ENCODE measurements around the gene ZNF750.

Gene ZNF750

DNA sequence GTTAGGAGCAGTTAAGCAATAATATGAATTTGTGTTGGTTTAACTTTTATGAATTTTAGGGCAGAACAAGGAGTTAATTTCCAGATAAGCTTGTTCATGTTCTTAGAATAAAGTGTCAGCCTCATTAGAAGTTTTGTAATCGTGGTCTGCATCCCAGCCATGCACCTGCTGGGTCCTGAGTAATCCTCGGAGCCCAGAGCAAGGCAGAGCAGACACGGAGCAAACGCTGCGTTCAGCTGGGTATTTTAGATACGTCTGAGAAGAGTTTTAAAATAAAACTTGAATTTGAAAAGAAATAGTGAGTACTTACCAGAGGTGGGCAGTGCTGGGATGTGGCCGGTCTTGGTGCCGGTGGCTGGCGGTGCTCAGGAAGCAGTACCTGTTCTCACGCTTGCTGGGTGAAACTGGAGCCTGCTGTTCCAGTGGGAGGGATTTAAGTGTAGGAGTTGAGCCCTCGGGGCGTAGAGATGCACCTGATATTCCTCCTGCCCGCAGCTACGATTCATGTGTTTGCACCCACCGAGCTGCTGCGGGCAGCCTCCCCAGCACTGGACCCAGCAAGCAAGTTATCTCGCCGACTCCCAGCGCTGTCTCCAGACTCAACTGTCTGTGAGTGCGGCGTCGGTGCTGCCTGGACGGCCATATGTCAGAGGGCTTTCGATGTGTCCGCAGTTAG lies at the start of gene ZNF750:
ZNF750 (minus strand) TSS at position 406 of the 676 bp plus-strand sequence. CDS start 7,568 bp downstream, outside the sequence.
- DNase-seq: no peak
- in situ Hi-C loops (cut with HindIII; ENCODE audit: low pct_ligation_motif_present, low pct_unique_long_range_greater_than_20kb, low sequenced_read_pairs): no loop called here

DNA sequence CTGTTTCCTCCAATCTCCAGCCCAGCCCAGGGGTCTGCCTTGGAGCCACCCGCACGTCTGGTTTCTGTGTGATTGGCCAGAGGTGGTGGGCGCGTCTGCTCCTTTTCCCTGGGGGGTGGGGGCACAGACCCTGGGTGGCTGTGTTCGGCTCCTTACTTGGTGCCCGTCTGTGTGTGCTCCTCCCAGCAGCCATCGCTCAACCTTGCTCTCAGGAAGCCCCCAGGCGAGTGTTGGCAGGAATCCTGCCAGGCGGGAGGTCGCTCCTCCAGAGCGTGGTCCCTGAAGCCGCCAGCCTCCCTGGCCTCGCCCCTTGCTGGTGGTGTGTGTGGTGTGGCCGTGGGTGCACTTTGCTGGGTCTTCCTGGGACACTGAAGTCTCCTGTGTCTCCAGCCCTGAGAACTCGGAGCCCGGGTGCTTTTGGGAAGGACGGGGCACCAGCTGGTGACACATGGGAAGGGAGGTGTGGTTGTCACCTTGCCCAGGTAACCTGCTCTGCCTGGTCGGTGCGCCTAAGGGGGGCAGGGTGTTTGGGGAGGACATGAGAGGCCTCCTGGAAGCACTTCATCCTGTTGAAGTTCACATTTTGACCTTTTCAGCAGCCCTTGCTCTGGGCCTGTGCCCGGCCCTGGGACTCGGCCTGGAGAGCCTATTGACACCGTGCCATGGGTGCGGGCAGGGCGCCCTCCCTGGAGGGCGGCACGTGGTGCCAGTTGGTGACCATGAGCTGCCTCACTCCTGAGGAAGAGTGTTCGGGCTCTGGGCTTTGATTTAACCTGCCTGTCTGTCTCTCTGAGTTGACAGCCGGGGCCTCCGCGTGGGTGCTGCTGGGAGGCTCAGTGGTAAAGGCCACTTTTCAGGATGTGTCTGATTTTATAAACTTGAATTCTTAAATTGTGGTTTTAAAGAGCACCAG lies 49.0 kb upstream of the ZNF750 start:
- in situ Hi-C loops (cut with HindIII; ENCODE audit: low pct_ligation_motif_present, low pct_unique_long_range_greater_than_20kb, low sequenced_read_pairs): no loop called here
- DNase-seq: no peak

DNA sequence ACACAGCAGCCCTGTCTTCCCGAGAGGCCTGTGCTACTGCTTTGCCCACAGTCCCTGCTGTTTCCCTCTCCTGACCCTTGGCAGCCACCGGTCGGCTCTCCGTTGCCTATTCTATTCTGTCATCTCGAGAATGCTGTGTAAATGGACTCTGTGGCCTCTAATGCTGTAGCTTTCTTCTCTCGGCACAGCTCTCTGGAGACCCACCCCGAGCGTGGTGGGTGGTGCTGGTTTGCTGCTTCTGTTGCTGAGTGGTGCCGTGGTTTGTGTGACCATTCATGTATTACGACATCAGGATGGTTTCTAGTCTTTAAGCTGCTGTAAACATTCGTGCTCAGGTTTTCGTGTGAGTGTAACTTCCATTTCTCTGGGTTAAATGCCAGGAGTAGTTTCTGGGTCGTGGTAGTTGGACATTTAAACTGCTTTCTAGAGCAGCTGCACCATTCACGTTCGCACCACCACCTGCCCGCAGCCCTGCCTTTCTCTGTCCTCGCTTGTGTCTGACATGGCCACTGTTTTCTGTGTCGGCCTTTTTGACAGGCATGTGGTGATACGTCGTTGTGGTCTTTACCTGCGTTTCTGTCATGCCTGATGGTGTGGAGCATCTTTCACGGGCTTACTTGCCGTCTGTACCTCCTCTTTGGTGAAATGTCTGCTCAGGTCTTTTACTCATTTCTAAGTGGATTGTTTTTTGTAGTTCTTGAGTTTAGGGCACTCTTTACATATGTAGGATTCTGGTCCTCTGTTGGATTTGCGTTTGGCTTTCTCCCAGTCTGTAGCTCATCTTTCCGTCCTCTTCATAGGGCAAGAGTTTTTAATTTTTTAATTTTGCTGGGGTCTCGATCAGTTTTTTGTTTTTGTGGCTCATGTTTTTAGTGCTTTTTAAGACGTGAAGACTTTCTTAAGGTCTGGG lies 47.7 kb upstream of the ZNF750 start:
- no peak for DNase-seq
- in situ Hi-C loops (cut with HindIII; ENCODE audit: low pct_ligation_motif_present, low pct_unique_long_range_greater_than_20kb, low sequenced_read_pairs): no loop called here

DNA sequence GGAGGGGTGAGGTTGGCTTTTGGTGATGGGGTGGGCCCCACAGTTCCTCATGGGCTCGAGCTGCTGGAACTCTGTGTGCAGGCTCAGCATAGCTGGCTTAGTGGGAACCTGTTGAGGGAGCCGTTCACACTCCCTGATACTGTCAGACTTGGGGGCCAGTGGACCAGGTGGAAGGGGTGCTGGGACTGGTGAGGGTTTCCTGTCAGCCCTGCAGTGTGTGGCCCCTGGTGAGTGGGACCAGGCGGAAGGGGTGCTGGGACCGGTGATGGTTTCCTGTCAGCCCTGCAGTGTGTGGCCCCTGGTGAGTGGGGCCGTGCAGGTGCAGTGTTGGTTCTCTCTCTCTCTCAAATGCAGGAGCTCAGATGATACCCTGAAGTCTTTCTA lies 45.1 kb upstream of the ZNF750 start:
- in situ Hi-C loops (cut with HindIII; ENCODE audit: low pct_ligation_motif_present, low pct_unique_long_range_greater_than_20kb, low sequenced_read_pairs): no loop called here

DNA sequence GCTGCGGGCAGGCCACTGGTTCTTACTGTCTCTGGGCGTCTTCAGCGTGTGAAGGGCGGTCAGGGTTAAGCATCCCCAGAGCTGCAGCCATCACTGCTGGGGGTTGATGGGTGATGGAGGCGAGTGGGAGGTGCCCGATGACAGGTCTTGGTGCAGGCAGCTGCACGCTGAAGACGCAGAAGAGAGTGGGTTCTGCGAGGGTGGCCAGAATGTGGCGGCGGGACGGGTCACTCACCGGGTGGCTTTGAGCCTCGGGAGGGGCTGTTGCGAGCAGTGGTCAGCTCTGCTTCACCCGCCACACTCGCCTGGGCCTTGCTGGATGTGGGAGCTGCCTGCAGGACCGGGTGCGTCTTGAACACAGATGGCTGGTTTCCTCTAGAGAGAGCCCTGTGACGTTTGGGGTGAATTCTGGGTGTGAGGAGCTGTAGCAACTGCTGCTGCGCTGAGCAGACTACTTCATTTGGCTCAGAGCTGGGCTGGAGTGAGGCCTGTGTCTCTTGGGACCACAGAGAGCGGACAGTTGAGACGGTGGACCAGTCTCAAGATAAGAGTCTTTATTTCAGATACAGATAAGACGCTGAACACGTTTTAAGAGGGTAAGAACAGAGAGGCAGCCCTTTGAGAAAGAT lies 44.6 kb upstream of the ZNF750 start:
- in situ Hi-C loops (cut with HindIII; ENCODE audit: low pct_ligation_motif_present, low pct_unique_long_range_greater_than_20kb, low sequenced_read_pairs): no loop called here
- DNase-seq: no peak

More for the DNA sequence above, 45.1 kb upstream of the ZNF750 start:
- DNase-seq: no peak

DNA sequence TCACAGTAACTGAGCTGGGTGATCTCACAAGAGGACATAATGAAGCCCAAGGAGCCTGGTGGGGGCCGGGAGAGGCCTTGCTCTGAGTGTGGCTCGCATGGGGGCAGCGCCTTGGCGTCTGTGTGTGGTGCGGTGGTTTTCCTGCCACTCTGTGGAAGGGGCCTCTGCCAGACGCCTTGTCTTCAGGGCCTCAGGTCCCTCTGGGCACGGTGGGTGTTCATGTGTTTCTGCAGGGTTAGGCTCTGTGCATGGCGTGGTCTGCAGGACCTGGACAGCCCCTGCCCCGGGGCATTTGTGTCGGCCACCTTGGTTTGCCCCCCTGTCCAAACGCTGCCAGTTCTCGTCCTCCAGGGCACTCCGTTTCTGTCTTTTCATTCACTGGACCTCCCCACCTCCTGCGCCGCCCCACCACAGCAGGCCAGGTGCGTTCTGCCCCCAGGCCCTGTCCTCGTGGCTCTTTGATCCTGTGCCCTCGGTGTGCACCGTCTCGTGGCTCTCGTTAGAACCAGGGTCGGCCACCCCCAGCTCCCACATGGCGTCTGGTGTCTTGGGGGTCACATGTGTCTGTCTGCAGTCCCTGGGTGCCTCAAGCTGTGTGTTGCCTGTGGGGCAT lies 43.7 kb upstream of the ZNF750 start:
- no peak for DNase-seq
- in situ Hi-C loops (cut with HindIII; ENCODE audit: low pct_ligation_motif_present, low pct_unique_long_range_greater_than_20kb, low sequenced_read_pairs): no loop called here

DNA sequence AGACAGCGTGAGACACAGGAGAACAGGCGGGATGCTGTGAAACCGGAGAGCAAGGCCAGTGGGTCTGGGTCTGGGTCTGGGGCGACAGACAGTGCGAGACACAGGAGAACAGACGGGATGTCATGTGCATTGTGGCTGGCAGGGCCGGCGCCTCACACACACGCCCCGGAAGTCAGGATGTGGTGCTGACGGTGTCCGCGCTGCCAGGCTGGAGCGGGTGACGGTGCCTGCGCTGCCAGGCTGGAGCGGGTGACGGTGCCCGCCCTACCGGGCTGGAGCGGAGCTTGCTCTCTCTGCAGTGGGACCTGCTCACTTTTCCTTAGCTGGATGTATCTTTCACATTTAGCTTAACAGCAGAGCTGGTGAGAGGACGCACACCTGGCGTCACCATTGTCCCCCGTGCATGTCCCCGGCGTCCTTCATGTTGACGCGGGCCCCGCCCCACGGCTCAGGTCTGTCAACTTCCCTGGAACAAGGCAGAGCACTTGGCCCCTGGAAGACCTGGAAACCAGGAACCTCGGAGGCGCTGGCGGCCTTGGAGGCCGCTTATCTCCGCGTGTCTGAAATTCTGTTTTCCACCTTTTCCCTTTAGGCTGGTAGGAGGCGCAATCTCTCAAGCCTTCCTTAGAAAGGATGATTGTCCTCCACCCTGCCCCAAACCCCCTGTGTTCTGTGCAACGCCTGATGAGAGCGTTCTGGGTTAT lies 43.0 kb upstream of the ZNF750 start:
- in situ Hi-C loops (cut with HindIII; ENCODE audit: low pct_ligation_motif_present, low pct_unique_long_range_greater_than_20kb, low sequenced_read_pairs): no loop called here
- DNase-seq: no peak

DNA sequence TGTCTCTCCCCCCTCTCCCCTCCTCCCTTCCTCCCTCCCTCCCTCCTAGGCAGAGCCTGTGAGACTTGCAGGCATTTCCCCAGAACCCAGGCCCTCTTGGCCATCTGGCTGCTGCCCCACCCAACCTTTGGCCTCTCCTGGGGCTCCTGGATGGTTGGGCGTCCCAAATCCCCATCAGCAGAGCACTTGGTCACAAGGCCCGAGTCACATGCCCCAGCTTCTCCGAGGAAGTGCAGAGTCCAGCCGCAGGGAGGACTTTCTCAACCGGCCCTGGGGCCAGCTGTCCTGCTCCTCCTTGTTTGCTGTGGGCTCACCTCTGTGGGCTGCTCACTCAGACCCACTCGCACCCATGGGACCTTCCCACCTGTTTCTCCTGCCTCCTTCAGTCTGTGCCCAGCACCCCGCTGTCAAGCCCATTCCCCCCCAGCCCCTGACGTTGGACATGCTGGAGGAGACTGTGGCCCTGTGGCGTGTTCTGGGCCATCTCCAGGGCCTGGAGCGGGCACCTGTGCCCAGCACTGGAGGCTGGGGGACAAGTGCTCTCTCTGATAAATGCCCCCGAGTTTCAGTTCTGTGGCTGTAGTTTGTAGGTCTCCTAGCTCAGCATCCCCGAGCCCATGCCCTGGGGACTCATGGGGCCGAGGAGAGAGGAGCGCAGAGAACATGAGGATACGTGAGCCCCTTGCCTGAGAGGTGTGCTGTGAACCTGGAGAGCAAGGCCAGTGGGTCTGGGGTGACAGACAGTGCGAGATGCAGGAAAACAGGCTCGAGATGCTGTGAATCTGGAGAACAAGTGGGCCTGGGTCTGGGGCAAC lies 42.3 kb upstream of the ZNF750 start:
- in situ Hi-C loops (cut with HindIII; ENCODE audit: low pct_ligation_motif_present, low pct_unique_long_range_greater_than_20kb, low sequenced_read_pairs): no loop called here
- DNase-seq: no peak

DNA sequence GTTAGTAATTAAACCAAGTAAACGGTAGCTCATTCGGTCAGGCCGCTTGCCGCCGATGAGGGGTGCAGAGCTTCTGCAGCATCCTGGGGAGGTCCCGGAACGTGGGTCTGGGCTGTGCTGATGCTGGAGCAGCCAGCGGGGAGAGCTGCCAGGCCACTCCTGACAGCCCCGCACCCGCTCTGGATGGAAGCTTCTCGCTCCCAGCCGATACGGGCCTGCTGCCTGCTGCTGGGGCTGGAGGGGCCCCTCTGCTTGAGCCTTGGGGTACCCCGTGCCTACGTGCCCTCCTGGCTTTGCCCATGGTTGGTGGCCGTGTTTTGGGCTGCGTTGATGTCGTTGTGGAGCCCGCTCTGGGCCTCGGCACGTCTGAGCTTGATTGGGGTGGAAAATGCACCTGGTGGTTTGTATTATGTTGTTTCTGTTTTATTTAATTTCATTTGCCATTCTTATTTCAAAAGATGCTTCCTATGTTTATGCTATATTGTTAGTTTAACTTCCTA lies 41.6 kb upstream of the ZNF750 start:
- in situ Hi-C loops (cut with HindIII; ENCODE audit: low pct_ligation_motif_present, low pct_unique_long_range_greater_than_20kb, low sequenced_read_pairs): no loop called here
- DNase-seq: no peak

DNA sequence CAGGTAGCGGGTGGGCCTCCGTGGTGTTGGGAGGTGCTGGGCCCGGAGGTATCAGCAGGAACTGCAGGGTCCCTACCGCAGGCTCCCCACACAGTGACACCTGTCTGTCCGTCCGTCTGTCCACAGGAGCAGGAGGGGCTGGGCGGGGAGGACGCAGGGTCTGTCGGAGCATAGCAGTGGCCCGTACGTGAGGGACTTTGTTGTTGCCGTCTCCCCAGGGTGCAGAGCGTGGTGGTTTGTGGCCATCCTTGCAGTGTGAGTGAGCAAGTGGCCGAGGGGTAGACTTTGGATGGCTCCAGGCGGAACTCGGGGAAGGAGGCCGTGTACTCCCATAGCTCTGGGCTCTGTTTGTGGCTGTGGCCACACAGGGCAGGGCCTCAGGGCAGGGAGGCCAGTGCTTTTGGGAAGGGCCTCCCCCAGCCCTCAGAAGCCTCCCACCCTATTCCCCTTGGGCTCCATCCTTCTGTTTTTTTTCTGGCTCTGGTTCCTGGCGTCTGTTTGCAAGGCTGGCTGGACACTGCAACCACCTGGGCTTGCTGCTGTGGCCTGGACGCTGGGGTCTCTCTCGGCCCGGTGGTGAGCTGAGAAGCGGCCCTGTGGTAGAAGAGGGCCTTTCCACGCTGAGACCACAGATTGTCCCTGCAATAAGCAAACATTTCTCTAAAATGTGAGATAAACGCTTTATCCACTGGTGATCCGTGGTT lies 41.0 kb upstream of the ZNF750 start:
- in situ Hi-C loops (cut with HindIII; ENCODE audit: low pct_ligation_motif_present, low pct_unique_long_range_greater_than_20kb, low sequenced_read_pairs): no loop called here
- no peak for DNase-seq

DNA sequence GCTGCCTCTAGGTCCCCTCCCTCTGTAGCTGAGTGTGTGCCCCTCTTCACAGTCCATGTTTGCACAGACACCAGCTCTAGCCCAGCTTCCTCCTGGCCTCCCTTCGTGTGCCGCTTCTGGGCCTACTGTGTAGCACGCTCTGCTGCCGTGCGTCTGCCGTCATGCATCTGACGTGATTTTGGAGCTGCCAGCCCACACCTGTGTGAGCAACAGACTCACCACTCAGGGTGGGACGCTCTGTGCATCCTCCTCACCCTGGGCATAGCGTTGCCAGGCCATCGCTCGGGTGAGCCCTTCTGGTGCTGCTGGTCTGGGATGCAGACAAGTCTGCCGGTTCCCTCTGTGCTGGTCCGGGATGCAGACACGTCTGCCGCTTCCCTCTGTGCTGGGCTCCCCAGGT lies 39.4 kb upstream of the ZNF750 start:
- in situ Hi-C loops (cut with HindIII; ENCODE audit: low pct_ligation_motif_present, low pct_unique_long_range_greater_than_20kb, low sequenced_read_pairs): no loop called here
- no peak for DNase-seq

DNA sequence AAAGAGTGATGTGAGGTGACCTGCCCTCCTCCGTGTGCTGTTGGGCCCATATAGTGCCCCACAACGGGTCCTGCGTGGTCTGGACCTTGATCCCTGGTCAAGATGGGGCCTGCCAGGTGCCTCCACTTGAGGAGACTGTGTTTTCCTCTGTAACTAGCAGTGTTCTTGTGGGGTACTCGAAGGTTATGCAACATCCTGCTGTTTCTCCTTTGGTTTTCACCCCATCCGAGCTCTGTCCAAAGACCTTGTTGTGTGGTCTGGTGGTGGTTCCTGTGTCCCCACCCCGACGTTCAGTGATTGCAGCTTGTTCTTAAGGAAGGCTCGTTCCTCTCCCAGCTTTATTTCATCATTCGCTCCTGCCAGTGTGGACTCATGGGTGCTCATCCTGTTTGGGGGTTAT lies 38.7 kb upstream of the ZNF750 start:
- DNase-seq: no peak
- in situ Hi-C loops (cut with HindIII; ENCODE audit: low pct_ligation_motif_present, low pct_unique_long_range_greater_than_20kb, low sequenced_read_pairs): no loop called here

DNA sequence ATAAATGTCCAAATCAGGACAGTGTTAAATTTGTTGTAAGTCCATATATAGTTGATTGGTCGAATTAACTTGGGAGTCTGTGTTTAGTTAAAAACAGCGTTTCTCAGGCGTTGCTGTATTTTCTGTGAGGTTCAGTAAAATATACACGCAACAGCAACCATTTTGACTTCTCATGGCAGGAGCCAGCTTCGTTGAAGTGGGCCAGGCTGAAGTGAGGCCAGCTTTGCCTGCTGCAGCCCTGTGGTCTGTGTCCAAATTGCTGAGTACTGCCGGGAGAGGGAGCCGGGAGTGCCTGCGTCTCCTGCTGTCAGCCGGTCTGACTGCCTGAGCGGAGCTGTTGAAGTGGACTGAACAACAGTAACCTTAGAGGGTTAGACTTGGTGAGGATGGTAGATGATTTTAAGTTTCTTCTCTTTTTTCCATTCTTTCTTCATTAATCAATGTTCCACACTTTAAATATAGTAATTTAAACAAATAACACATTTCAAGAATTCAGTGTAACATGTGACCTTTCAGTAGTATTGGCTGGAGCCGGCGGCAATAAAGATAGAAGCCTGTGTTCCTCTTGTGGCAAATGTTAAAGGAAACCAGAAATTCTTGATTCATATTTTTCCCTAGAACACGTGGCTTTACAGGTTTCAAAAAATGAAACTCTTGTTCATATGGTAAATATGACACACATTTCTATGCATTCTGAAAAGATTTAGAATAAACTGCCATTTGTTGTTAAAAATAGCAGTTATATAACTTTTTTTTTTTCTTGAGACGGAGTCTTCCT lies 37.0 kb upstream of the ZNF750 start:
- in situ Hi-C loops (cut with HindIII; ENCODE audit: low pct_ligation_motif_present, low pct_unique_long_range_greater_than_20kb, low sequenced_read_pairs): no loop called here
- DNase-seq: no peak

DNA sequence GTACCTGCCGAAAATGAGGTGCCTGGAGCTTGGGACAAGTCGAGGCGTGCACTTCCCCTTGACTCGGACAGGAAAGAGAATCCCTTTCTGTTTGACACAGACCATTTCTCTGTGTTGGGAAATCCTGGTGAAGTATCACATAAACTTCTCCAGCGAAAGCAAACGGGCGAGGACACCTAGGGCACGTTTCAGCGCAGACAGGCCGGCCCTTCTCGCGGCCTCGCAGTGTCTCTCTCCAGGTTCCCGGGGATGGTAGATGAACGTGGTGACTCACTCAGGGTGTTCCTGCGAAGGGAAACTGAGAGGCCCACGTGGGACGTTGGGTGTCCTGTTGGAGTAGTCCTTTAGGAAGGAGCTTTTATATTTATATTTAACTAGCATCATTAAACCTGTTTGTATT lies 36.3 kb upstream of the ZNF750 start:
- in situ Hi-C loops (cut with HindIII; ENCODE audit: low pct_ligation_motif_present, low pct_unique_long_range_greater_than_20kb, low sequenced_read_pairs): no loop called here
- no peak for DNase-seq

DNA sequence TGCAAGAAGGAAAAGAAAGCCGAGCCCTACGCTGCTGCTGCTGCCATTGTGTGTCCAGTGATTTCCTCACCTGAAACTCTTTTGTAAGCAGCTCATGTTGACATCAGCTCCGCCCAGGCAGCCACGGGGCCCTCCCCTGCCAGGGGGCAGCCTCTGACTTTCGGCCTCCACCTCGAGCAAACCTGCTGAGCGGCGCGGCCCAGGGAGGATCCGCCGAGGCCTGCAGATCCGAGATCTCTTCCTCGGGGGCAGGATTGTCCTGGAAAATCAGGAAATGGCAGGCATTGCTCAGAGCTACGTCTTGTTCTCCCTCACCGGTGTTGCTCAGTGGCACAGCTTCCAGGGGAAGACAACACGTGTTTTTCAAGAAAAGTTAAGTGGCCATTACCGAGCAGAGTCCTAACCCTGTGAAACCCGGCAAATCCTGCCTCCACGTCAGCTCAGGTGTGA lies 35.6 kb upstream of the ZNF750 start:
- DNase-seq: no peak
- in situ Hi-C loops (cut with HindIII; ENCODE audit: low pct_ligation_motif_present, low pct_unique_long_range_greater_than_20kb, low sequenced_read_pairs): no loop called here
